Stimulated activated CD8-positive, alpha-beta memory T cell treated with anti-CD3 and anti-CD28 coated beads, Interleukin-12 subunit alpha, Interleukin-12 subunit beta, amount 100 ng/mL, for 24 hours (primary cell): Measurements from ENCODE around the gene BCL11B.

Experiments used
- DNase-seq: peaks from one replicate; pipeline ENCODE4 v3.0.0-alpha.2; 2020; ENCODE audit errors: extremely low read depth

The BCL11B gene

GRCh38 chr14:99267837-99268781, 3.9 kb downstream of the BCL11B start:
- no peak for DNase-seq

- no peak for DNase-seq
Measured at GRCh38 chr14:99267381-99267780, 4.6 kb downstream of the BCL11B start.

GRCh38 chr14:99266181-99267178, 5.5 kb downstream of the BCL11B start:
- peak; percentile 70 for DNase-seq

GRCh38 chr14:99265571-99265970, 6.4 kb downstream of the BCL11B start:
- DNase-seq = no peak

- no peak for DNase-seq
Measured at GRCh38 chr14:99264691-99265450, 7.1 kb downstream of the BCL11B start.

GRCh38 chr14:99263564-99264330, 8.2 kb downstream of the BCL11B start:
- DNase-seq = no peak

GRCh38 chr14:99262977-99263448, 9.0 kb downstream of the BCL11B start:
- no peak for DNase-seq

GRCh38 chr14:99261912-99262787, 9.8 kb downstream of the BCL11B start:
- DNase-seq = no peak

- no peak for DNase-seq
Measured at GRCh38 chr14:99260587-99261551, 11.1 kb downstream of the BCL11B start.

- DNase-seq = no peak
Measured at GRCh38 chr14:99260116-99260515, 11.9 kb downstream of the BCL11B start.

- no peak for DNase-seq
Measured at GRCh38 chr14:99258876-99259726, 12.9 kb downstream of the BCL11B start.

- DNase-seq = no peak
Measured at GRCh38 chr14:99258341-99258861, 13.6 kb downstream of the BCL11B start.

GRCh38 chr14:99257673-99258221, 14.2 kb downstream of the BCL11B start:
- DNase-seq = no peak

- DNase-seq = no peak
Measured at GRCh38 chr14:99257122-99257672, 14.8 kb downstream of the BCL11B start.

GRCh38 chr14:99256483-99256874, 15.5 kb downstream of the BCL11B start:
- DNase-seq = no peak

- DNase-seq = no peak
Measured at GRCh38 chr14:99255621-99256482, 16.1 kb downstream of the BCL11B start.
